ENCODE results near the gene CTDSPL. TPM values are rescaled to one million over a fixed set of nuclear protein-coding genes. Genes with fewer than 3 reads are reported as not detected.

CTDSPL gene
- total RNA-seq, 1 donor, result 33.6 TPM

GRCh38 chr3:37956723-37957538, 95.3 kb downstream of the CTDSPL start:
- no peak for DNase-seq (ENCODE audit: low read depth)
- no peak for TF ChIP-seq CTCF (IDR thresholded peaks at IDR 0.05; ENCODE audit: insufficient read depth, low read length)

GRCh38 chr3:37957539-37957936, 95.9 kb downstream of the CTDSPL start:
- TF ChIP-seq CTCF (IDR thresholded peaks at IDR 0.05; ENCODE audit: insufficient read depth, low read length), result no peak
- no peak for DNase-seq (ENCODE audit: low read depth)
- no peak overlapping the region for H3K4me3 ChIP-seq (ENCODE audit: low read depth, low read length)

More at GRCh38 chr3:37956723-37957538, 95.3 kb downstream of the CTDSPL start:
- no peak overlapping the region for H3K4me3 ChIP-seq (ENCODE audit: low read depth, low read length)

GRCh38 chr3:37961622-37962431, 100.1 kb downstream of the CTDSPL start:
- DNase-seq (ENCODE audit: low read depth), result no peak
- TF ChIP-seq CTCF (IDR thresholded peaks at IDR 0.05; ENCODE audit: insufficient read depth, low read length), result no peak
- no peak overlapping the region for H3K4me3 ChIP-seq (ENCODE audit: low read depth, low read length)

GRCh38 chr3:37963016-37963415, 101.3 kb downstream of the CTDSPL start:
- H3K4me3 ChIP-seq (ENCODE audit: low read depth, low read length), result no peak overlapping the region
- no peak for TF ChIP-seq CTCF (IDR thresholded peaks at IDR 0.05; ENCODE audit: insufficient read depth, low read length)
- DNase-seq (ENCODE audit: low read depth), result peak; percentile 38

GRCh38 chr3:37963635-37964034, 102.0 kb downstream of the CTDSPL start:
- no peak for TF ChIP-seq CTCF (IDR thresholded peaks at IDR 0.05; ENCODE audit: insufficient read depth, low read length)
- no peak for DNase-seq (ENCODE audit: low read depth)
- H3K4me3 ChIP-seq (ENCODE audit: low read depth, low read length), result no peak overlapping the region

- DNase-seq (ENCODE audit: low read depth), result no peak
- H3K4me3 ChIP-seq (ENCODE audit: low read depth, low read length), result no peak overlapping the region
- no peak for TF ChIP-seq CTCF (IDR thresholded peaks at IDR 0.05; ENCODE audit: insufficient read depth, low read length)
Observed at GRCh38 chr3:37964146-37964545, 102.5 kb downstream of the CTDSPL start.
